Right renal cortex interstitium (tissue), 3 donors: ENCODE results near the gene TNFRSF17. TPM values are rescaled to one million over a fixed set of nuclear protein-coding genes. Genes with fewer than 3 reads are reported as not detected.
"Not testable (repeated sequence)": the region's sequence is repeated elsewhere in the genome, so short reads cannot be mapped to it uniquely, and the experiment has no call there.

ENCODE experiments used
- DNase-seq, 3 donors: peaks; one replicate each; pipeline ENCODE4 v3.0.0-alpha.2; 2013; ENCODE audit warnings: low read depth in 3 of 3, low spot score in 2 of 3
- polyA plus RNA-seq, 3 donors: library from polyadenylated mRNA; unstranded; fragments of 120-200 nt; gene quantifications; one replicate each; pipeline ENCODE4 v1.2.1, GENCODE V29; 2013; ENCODE audit not compliant: insufficient read length in 3 of 3

TNFRSF17 gene
- polyA plus RNA-seq, 3 donors = 0.20 TPM; not detected in 2

DNA sequence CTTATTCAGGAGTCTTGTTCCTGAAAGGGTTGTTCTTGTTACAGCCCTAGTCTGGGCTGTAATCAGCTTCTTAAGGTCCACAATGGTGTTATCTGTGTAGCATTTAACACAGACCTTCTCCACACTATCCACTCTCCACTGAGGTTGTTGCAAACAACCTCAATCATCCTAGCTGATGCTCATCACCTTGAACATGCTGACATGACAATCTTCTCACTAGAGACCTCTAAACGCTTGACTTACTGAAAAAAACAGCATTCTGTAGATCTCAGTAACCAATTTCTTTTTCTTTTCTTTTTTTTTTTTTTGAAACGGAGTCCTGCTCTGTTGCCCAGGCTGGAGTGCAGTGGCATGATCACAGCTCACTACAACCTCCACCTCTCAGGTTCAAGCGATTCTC, 3.6 kb downstream of the TNFRSF17 start:
- DNase-seq = no peak

- DNase-seq = not testable (repeated sequence)
Measured at GRCh38 chr16:11970292-11970691, 5.3 kb downstream of the TNFRSF17 start.

DNA sequence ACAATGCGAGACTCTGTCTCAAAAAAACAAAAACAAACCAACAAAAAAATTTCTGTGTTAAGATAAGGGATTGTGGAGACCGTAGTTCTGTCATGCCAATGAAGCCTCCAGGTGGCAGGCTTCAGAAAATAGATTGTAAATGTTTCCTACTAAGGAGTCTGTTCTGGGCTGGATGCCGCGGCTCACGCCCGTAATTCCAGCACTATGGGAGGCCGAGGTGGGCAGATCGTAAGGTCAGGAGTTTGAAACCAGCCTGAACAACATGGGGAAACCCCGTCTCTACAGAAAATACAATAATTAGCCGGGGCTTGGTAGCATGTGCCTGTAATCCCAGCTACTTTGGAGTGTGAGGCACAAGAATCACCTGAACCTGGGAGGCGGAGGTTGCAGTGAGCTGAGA, 7.1 kb downstream of the TNFRSF17 start:
- DNase-seq = no peak

- no peak for DNase-seq
Measured at GRCh38 chr16:11973070-11973469, 8.1 kb downstream of the TNFRSF17 start.

- no peak for DNase-seq
Measured at GRCh38 chr16:11976850-11977375, 11.9 kb downstream of the TNFRSF17 start.

- DNase-seq = no peak
Measured at GRCh38 chr16:11977376-11978041, 12.5 kb downstream of the TNFRSF17 start.

- DNase-seq = no peak
Measured at GRCh38 chr16:11978080-11978479, 13.1 kb downstream of the TNFRSF17 start.

DNA sequence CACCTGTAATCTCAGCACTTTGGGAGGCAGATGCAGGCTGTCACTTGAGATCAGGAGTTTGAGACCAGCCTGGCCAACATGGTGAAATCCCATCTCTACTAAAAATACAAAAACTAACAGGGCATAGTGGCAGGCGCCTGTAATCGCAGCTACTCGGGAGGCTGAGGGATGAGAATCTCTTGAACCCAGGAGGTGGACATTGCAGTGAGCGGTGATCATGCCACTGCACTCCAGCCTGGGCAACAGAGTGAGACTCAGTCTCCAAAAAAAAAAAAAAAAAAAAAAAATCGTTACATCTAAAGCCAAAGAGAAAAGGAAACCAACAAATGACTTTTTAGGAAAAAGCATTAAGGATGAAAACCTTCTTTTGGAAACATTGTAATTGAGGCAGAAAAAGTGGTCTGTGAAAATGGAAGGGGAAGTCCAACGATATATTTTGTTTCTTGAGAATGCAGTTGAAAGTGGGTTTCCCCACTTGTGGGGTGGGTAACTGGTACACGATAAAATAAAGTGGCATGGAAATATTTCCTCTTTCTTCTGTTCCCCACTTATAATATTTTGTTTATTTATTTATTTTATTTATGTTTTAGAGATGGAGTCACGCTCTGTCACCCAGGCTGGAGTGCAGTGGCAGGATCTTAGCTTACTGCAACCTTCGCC, 14.1 kb downstream of the TNFRSF17 start:
- DNase-seq = no peak

- DNase-seq = no peak
Measured at GRCh38 chr16:11980136-11980844, 15.3 kb downstream of the TNFRSF17 start.

DNA sequence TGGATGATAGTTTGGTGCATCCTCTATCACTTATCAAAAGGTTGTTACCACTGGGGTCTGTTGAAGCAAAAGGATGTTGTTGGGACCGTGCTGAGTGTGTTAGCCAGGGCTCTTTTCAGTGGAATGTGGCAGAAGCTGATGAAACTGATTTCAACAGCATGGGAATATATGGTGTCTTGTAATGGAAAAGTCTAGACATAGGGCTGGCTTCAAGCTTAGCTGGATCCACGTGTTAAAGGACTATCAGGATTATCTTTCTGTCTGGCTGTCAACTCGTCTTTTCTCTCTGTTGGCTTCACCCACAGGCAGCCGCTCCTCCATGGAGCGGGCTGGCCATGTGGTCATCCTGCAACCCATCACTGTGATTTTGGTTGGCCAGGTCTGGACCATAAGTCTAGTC, 20.2 kb downstream of the TNFRSF17 start:
- no peak for DNase-seq

DNA sequence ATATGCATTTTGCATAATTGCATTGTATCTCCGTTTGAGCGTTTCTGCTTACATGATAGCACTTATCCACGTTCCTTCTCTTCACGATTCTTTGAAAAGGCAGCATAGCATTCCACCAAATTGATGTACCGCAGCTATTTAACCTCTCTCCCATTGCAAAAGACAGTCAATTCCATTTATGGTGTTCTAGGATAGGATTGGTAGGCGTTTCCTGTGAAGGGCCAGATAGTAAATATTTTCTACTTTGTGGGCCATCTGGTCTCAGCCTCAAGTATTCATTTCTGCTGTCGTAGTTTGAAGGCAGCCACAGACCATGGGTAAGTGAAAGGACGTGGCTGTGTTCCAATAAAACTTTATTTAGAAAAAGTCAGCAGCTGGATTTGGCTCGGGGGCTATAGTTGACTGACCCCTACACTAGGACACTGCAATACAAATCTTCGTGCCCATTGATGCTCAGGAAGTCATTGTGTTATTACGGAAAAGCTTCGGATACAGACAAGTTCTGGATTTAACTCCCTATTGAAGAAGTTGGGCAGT, 21.6 kb downstream of the TNFRSF17 start:
- no peak for DNase-seq

- no peak for DNase-seq
Measured at GRCh38 chr16:11988258-11988978, 23.4 kb downstream of the TNFRSF17 start.

- DNase-seq = no peak
Measured at GRCh38 chr16:11990702-11991390, 25.8 kb downstream of the TNFRSF17 start.

DNA sequence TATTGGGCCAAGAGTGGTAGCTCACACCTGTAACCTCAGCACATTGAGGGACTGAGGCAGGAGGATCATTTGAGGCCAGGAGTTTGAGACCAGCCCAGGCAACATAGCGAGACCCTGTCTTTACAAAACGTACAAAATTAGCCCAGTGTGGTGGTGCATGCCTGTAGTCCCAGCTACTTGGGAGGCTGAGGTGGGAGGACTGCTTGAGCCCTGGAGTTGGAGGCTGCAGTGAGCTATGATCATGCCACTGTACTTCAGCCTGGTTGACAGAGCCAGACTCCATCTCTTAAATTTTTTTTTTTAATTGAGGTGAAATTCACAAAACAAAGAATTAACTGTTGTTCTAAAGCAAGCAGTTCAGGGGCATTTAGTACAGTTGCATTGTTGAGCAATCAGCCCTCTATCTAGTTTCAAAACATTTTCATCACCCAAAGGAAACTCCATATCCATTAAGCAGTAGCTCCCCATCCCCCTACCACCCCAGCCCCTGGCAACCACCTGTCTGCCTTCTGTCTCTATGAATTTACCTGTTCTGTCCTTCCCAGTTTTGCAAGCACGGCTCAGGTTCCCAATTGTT, 27.1 kb downstream of the TNFRSF17 start:
- DNase-seq = no peak

DNA sequence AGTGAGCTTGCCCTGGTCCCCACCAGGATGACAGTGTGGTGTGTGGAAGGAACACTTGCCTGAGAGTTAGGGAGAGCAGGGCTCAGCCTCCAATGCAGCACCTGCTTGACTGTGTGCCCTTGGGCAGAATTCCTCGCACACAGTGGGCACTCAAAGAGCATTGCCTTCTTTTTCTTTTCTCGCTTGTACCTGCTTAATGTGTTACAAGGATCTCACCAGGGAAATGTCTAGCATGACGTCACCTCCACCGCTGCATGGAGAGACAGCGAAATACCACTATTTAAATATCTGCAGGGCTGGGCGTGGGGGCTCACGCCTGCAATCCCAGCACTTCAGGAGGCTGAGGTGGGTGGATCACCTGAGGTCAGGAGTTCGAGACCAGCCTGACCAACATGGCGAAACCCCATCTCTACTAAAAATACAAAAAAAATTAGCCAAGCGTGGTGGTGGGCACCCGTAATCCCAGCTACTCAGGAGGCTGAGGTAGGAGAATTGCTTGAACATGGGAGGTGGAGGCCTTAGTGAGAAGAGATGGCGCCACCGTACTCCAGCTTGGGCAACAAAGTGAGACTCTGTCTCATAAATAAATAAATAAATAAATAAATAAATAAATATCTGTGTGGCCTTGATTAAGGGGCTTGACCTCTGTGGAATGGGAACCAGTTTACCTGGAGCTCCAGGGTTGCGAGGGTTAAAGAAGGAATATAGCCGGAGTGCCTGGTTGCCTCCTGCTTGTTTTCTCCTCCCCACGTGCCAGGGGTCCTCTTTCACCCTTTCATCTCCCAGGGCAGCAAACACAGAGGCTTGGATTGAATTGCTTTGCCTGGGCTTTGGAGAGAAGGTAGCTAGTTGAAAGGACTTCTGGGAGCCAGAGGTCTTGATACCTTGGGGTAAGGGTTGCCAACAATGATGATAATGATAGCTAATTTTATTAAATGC, 27.8 kb downstream of the TNFRSF17 start:
- DNase-seq = no peak

- no peak for DNase-seq
Measured at GRCh38 chr16:11994143-11995119, 29.4 kb downstream of the TNFRSF17 start.
